Heart left ventricle (tissue), 13 donors: ENCODE measurements around the gene REXO2.

Source experiments
- CTCF ChIP-seq, 12 donors: fragments of 200-600 bp; sonication (generic) in 4 of 12; IDR thresholded peaks; one replicate each; pipeline versions ENCODE4 v1.5.0 to v1.8.0; 2018 to 2022; ENCODE audit warnings: antibody characterized with exemption in 12 of 12, mild to moderate bottlenecking in 5 of 12
- POLR2A ChIP-seq, 2 donors: fragments of 450-650 bp; IDR thresholded peaks; one replicate each; pipeline ENCODE4 v1.6.1; 2017; ENCODE audit warnings: antibody characterized with exemption in 2 of 2, mild to moderate bottlenecking in 2 of 2, moderate library complexity in 2 of 2
- donor health status: ischemic (EF 13 %, LVEDD 7.1; RV severe dilation, severe dysfunction).
- donor health status: DM: no; HTN: yes; CAD: no.
- donor health status: DM: no; HTN: no; CAD: no.
- donor health status: ischemic (EF 25% LVEDD 6.9; RV normal size, moderate dysfunction).
- donor health status: ischemic (EF 25% LVEDD 5.7; RV mildly dilated, moderate dysfunction).
- donor health status: ischemic (EF 35%, LVEDD 5.7; RV mildly dilated, moderate dysfunction).
- donor health status: nonischemic (EF 11% LVEDD 7.7; RV severe dilation, severe dysfunction).
- donor health status: DM: yes; HTN: yes; CAD: no.
- donor health status: PGD.
- donor health status: ischemic (EF 29% LVEDD 5.4; RV normal size, mild dysfunction).
- donor health status: nonischemic (EF 23%, LVEDD 6.1; RV moderate dilation, normal function).

- TF ChIP-seq CTCF (IDR thresholded peaks at IDR 0.05) (no peak), POLR2A (IDR thresholded peaks at IDR 0.05) (no peak)
These were observed 25.3 kb upstream of the REXO2 start for GRCh38 chr11:114413958-114414357.
